H9 (cell line): ENCODE data around the gene LRRC71. TPM values are rescaled to one million over a fixed set of nuclear protein-coding genes. Genes with fewer than 3 reads are reported as not detected.

Experiments
- DNase-seq: peaks from one replicate; pipeline ENCODE4 v3.0.0-alpha.2; 2017
- H2AFZ ChIP-seq: one replicate; pipeline ENCODE4 v1.6.1; 2013; ENCODE audit warnings: mild to moderate bottlenecking, low read length, control low read depth, moderate library complexity
- H2AK5ac ChIP-seq: 2 replicates; pipeline ENCODE4 v1.6.1; 2013; ENCODE audit warnings: low read length, control low read depth, mixed read lengths; ENCODE audit not compliant: insufficient read length
- H2BK120ac ChIP-seq: one replicate; pipeline ENCODE4 v1.6.1; 2013; ENCODE audit warnings: low read depth, mild to moderate bottlenecking, low read length, control low read depth, inconsistent platforms; ENCODE audit not compliant: poor library complexity, severe bottlenecking
- H2BK12ac ChIP-seq: 2 replicates; pipeline ENCODE4 v1.6.1; 2013; ENCODE audit warnings: low read length, control low read depth, mixed read lengths, low read depth; ENCODE audit not compliant: insufficient read length
- H2BK15ac ChIP-seq: 2 replicates; pipeline ENCODE4 v1.6.1; 2013; ENCODE audit warnings: low read depth, low read length, control low read depth
- H2BK20ac ChIP-seq: one replicate; pipeline ENCODE4 v1.6.1; 2013; ENCODE audit warnings: low read depth, mild to moderate bottlenecking, low read length, control low read depth, inconsistent platforms; ENCODE audit not compliant: poor library complexity, severe bottlenecking
- H2BK5ac ChIP-seq: 2 replicates; pipeline ENCODE4 v1.6.1; 2013; ENCODE audit warnings: low read length, control low read depth, mixed read lengths; ENCODE audit not compliant: insufficient read length
- H3K14ac ChIP-seq: 2 replicates; pipeline ENCODE4 v1.6.1; 2013; ENCODE audit warnings: low read length, control low read depth; ENCODE audit not compliant: insufficient read depth
- H3K18ac ChIP-seq: 2 replicates; pipeline ENCODE4 v1.6.1; 2013; ENCODE audit warnings: low read depth, mild to moderate bottlenecking, mixed read lengths, low read length, control low read depth; ENCODE audit not compliant: insufficient read length
- H3K23ac ChIP-seq: 2 replicates; pipeline ENCODE4 v1.6.1; 2013; ENCODE audit warnings: low read length, control low read depth, mixed read lengths, low read depth; ENCODE audit not compliant: insufficient read length
- H3K23me2 ChIP-seq: 2 replicates; pipeline ENCODE4 v1.6.1; 2013; ENCODE audit warnings: low read depth, mild to moderate bottlenecking, mixed read lengths, low read length, control low read depth; ENCODE audit not compliant: insufficient read length, poor library complexity, severe bottlenecking
- H3K27ac ChIP-seq: 2 replicates; pipeline ENCODE4 v1.5.1; 2013; ENCODE audit warnings: low read length, control low read depth, mixed read lengths, low read depth; ENCODE audit not compliant: insufficient read length
- H3K27me3 ChIP-seq: 2 replicates; pipeline ENCODE4 v1.6.1; 2013; ENCODE audit warnings: low read length, control low read depth, inconsistent platforms; ENCODE audit not compliant: insufficient read depth
- H3K4ac ChIP-seq: 2 replicates; pipeline ENCODE4 v1.6.1; 2013; ENCODE audit warnings: low read depth, mild to moderate bottlenecking, control low read depth, inconsistent platforms, low read length, moderate library complexity
- H3K4me1 ChIP-seq: 2 replicates; pipeline ENCODE4 v1.6.1; 2013; ENCODE audit warnings: low read length, control low read depth, inconsistent platforms; ENCODE audit not compliant: insufficient read depth
- H3K4me2 ChIP-seq: 2 replicates; pipeline ENCODE4 v1.6.1; 2013; ENCODE audit warnings: low read length, control low read depth, mixed read lengths; ENCODE audit not compliant: insufficient read length, insufficient read depth
- H3K56ac ChIP-seq: 2 replicates; pipeline ENCODE4 v1.6.1; 2013; ENCODE audit warnings: low read depth, mild to moderate bottlenecking, mixed read lengths, low read length, control low read depth; ENCODE audit not compliant: insufficient read length
- H3K79me1 ChIP-seq: 2 replicates; pipeline ENCODE4 v1.6.1; 2013; ENCODE audit warnings: low read depth, mild to moderate bottlenecking, moderate library complexity, low read length, control low read depth, inconsistent platforms; ENCODE audit not compliant: insufficient read depth, poor library complexity, severe bottlenecking
- H3K79me2 ChIP-seq: 2 replicates; pipeline ENCODE4 v1.6.1; 2013; ENCODE audit warnings: low read length, control low read depth, inconsistent platforms; ENCODE audit not compliant: insufficient read depth
- H3K9ac ChIP-seq: 2 replicates; pipeline ENCODE4 v1.6.1; 2013; ENCODE audit warnings: low read length, control low read depth, mixed read lengths; ENCODE audit not compliant: insufficient read length; ENCODE audit errors: extremely low read depth
- H3K9me3 ChIP-seq: one replicate; pipeline ENCODE4 v1.6.1; 2013; ENCODE audit warnings: low read depth, low read length, inconsistent platforms; ENCODE audit not compliant: control insufficient read depth
- H3T11ph ChIP-seq: one replicate; pipeline ENCODE4 v1.6.1; 2013; ENCODE audit warnings: mild to moderate bottlenecking, low read length, control low read depth, inconsistent platforms
- H4K20me1 ChIP-seq: one replicate; pipeline ENCODE4 v1.6.1; 2013; ENCODE audit not compliant: control insufficient read depth, insufficient read length, insufficient read depth
- H4K5ac ChIP-seq: 2 replicates; pipeline ENCODE4 v1.6.1; 2013; ENCODE audit warnings: low read depth, mild to moderate bottlenecking, mixed read lengths, low read length, control low read depth; ENCODE audit not compliant: insufficient read length
- H4K8ac ChIP-seq: replicated peaks from 2 replicates; pipeline ENCODE4 v1.6.1; 2013; ENCODE audit warnings: low read length, control low read depth, mixed read lengths, low read depth; ENCODE audit not compliant: insufficient read length
- H4K91ac ChIP-seq: 2 replicates; pipeline ENCODE4 v1.6.1; 2013; ENCODE audit warnings: low read depth, mild to moderate bottlenecking, moderate library complexity, mixed read lengths, low read length, control low read depth; ENCODE audit not compliant: insufficient read length
- H3K27ac Mint-ChIP-seq, 3 experiments: 2 replicates in 2 of 3; 3 replicates in 1 of 3; pipeline ENCODE4 v1.8.0; 2020 to 2021; ENCODE audit warnings: mixed read lengths in 3 of 3, mild to moderate bottlenecking in 1 of 3, moderate library complexity in 1 of 3
- H3K27me3 Mint-ChIP-seq: 2 replicates; pipeline ENCODE4 v1.8.0; 2021; ENCODE audit warnings: low read depth, mild to moderate bottlenecking, moderate library complexity, mixed read lengths
- H3K36me3 Mint-ChIP-seq, 3 experiments: 2 replicates in 2 of 3; 3 replicates in 1 of 3; pipeline ENCODE4 v1.8.0; 2020 to 2021; ENCODE audit warnings: low read depth in 3 of 3, mixed read lengths in 3 of 3; ENCODE audit not compliant: insufficient read depth in 1 of 3
- H3K4me1 Mint-ChIP-seq, 2 experiments: 2 replicates each; pipeline ENCODE4 v1.8.0; 2020; ENCODE audit warnings: mixed read lengths in 2 of 2
- H3K4me3 Mint-ChIP-seq, 2 experiments: 2 replicates in 1 of 2; 3 replicates in 1 of 2; pipeline ENCODE4 v1.8.0; 2020 to 2021; ENCODE audit warnings: mild to moderate bottlenecking in 2 of 2, mixed read lengths in 2 of 2, moderate library complexity in 1 of 2
- H3K9me3 Mint-ChIP-seq, 2 experiments: 2 replicates in 1 of 2; 3 replicates in 1 of 2; pipeline ENCODE4 v1.8.0; 2020; ENCODE audit warnings: mild to moderate bottlenecking in 2 of 2, mixed read lengths in 2 of 2, moderate library complexity in 1 of 2
- CTCF ChIP-seq: fragments of 200-600 bp; sonication (generic); conservative IDR thresholded peaks from 3 replicates; pipeline ENCODE4 v1.8.0; 2021; ENCODE audit warnings: antibody characterized with exemption, mild to moderate bottlenecking
- WGBS: extraction: QIAGEN DNeasy Blood & Tissue Kit; methylation state at CpG from one replicate; pipeline ENCODE4 v1.1.7; 2013; ENCODE audit warnings: missing lambda C conversion rate, low lambda C conversion rate, mixed read lengths; ENCODE audit not compliant: insufficient read length; ENCODE audit errors: extremely low coverage; 5-methylcytosine and 5-hydroxymethylcytosine counted together
- total RNA-seq: library from RNA; stranded (reverse); gene quantifications from 2 replicates; pipeline ENCODE4 v1.2.1, GENCODE V29; 2021

Gene LRRC71
- total RNA-seq, 1 experiment from 2014 or later = not detected

- no CpG with 5 or more reads among the region's 9 CpGs for WGBS
- no peak overlapping the region for H4K91ac ChIP-seq
- H3K14ac ChIP-seq = no peak overlapping the region
- no peak overlapping the region for H3K18ac ChIP-seq
- H3K27ac Mint-ChIP-seq = no peak overlapping the region
- H2BK120ac ChIP-seq = no peak overlapping the region
- H3K9ac ChIP-seq = no peak overlapping the region
- no peaks in the 10 kb centered on the region for H3K79me1 ChIP-seq
- no peak overlapping the region for H2AK5ac ChIP-seq
- no peak overlapping the region for H3K27ac ChIP-seq
- no peak overlapping the region for H2BK12ac ChIP-seq
- no peaks in the 10 kb centered on the region for H4K20me1 ChIP-seq
- no peaks in the 10 kb centered on the region for H3K79me2 ChIP-seq
- H3K23me2 ChIP-seq = no peaks in the 10 kb centered on the region
- no peak for TF ChIP-seq CTCF
- no peaks in the 10 kb centered on the region for H3K9me3 Mint-ChIP-seq
- H2AFZ ChIP-seq = no peak overlapping the region
- no peaks in the 10 kb centered on the region for H3K27me3 ChIP-seq
- H3K9me3 ChIP-seq = no peaks in the 10 kb centered on the region
- H3K4me2 ChIP-seq = no peak overlapping the region
- DNase-seq = no peak
- no peak overlapping the region for H2BK15ac ChIP-seq
- H2BK20ac ChIP-seq = no peak overlapping the region
- H3K4ac ChIP-seq = no peak overlapping the region
- H3T11ph ChIP-seq = no peak overlapping the region
- no peak overlapping the region for H2BK5ac ChIP-seq
- no peak overlapping the region for H3K23ac ChIP-seq
- H3K4me3 Mint-ChIP-seq = no peak overlapping the region
- peaks cover 60 to 96% (median 91%) of the 10 kb centered on the region in 3 experiments for H3K36me3 Mint-ChIP-seq
- H4K5ac ChIP-seq = no peak overlapping the region
- H3K27me3 Mint-ChIP-seq = no peaks in the 10 kb centered on the region; the same call in 1 of the 2 replicates
- H3K4me1 Mint-ChIP-seq = peaks cover 3 to 4% of the 10 kb centered on the region in 2 experiments; a peak in 3 of 4 replicates
- H3K56ac ChIP-seq = no peak overlapping the region
- no peak overlapping the region for H4K8ac ChIP-seq
- H3K4me1 ChIP-seq = no peaks in the 10 kb centered on the region
Observed at GRCh38 chr1:156947127-156947526, 26.7 kb downstream of the LRRC71 start.
